MM.1S (cell line): ENCODE measurements around the gene EEF2.
"Not testable (repeated sequence)": the region's sequence is repeated elsewhere in the genome, so short reads cannot be mapped to it uniquely, and the experiment has no call there.

Experiments used
- DNase-seq: peaks from one replicate; pipeline ENCODE4 v3.0.0-alpha.2; 2015
- H2AFZ ChIP-seq: fragments of 300-600 bp; sonication (generic); 2 replicates; pipeline ENCODE4 v1.6.0; 2016; ENCODE audit warnings: antibody characterized with exemption, low read length
- H3F3A ChIP-seq: fragments of 300-600 bp; sonication (generic); 2 replicates; pipeline ENCODE4 v1.6.1; 2016; ENCODE audit warnings: mild to moderate bottlenecking, antibody characterized with exemption, low read length, moderate library complexity, mixed read lengths; ENCODE audit not compliant: insufficient read depth
- H3K27ac ChIP-seq: fragments of 300-600 bp; sonication (generic); 2 replicates; pipeline ENCODE4 v1.5.1; 2016; ENCODE audit warnings: mild to moderate bottlenecking, low read length
- H3K27me3 ChIP-seq: fragments of 300-600 bp; sonication (generic); replicated peaks from 2 replicates; pipeline ENCODE4 v1.6.0; 2016; ENCODE audit warnings: low read length; ENCODE audit not compliant: insufficient read depth
- H3K36me3 ChIP-seq: fragments of 300-600 bp; sonication (generic); replicated peaks from 2 replicates; pipeline ENCODE4 v1.6.1; 2016; ENCODE audit warnings: mild to moderate bottlenecking, low read length, mixed read lengths; ENCODE audit not compliant: insufficient read depth
- H3K4me1 ChIP-seq: fragments of 300-600 bp; sonication (generic); 2 replicates; pipeline ENCODE4 v1.6.1; 2016; ENCODE audit warnings: low read length, mixed read lengths
- H3K4me2 ChIP-seq: fragments of 300-600 bp; sonication (generic); 2 replicates; pipeline ENCODE4 v1.6.0; 2016; ENCODE audit warnings: low read depth, low read length
- H3K4me3 ChIP-seq: fragments of 300-600 bp; sonication (generic); 2 replicates; pipeline ENCODE4 v1.5.1; 2016; ENCODE audit warnings: low read length, mixed read lengths
- H3K79me2 ChIP-seq: fragments of 300-600 bp; sonication (generic); 2 replicates; pipeline ENCODE4 v1.6.1; 2016; ENCODE audit warnings: mixed run types, low read length, mixed read lengths
- H3K9ac ChIP-seq: fragments of 300-600 bp; sonication (generic); 2 replicates; pipeline ENCODE4 v1.6.1; 2016; ENCODE audit warnings: low read length, mixed read lengths
- H3K9me2 ChIP-seq: fragments of 300-600 bp; sonication (generic); replicated peaks from 2 replicates; pipeline ENCODE4 v1.6.1; 2016; ENCODE audit warnings: mild to moderate bottlenecking, low read length, mixed read lengths; ENCODE audit not compliant: insufficient read depth
- H3K9me3 ChIP-seq: fragments of 300-600 bp; sonication (generic); replicated peaks from 2 replicates; pipeline ENCODE4 v1.6.1; 2016; ENCODE audit warnings: mild to moderate bottlenecking, low read length, mixed read lengths; ENCODE audit not compliant: insufficient read depth
- H4K20me1 ChIP-seq: fragments of 300-600 bp; sonication (generic); 2 replicates; pipeline ENCODE4 v1.6.1; 2016; ENCODE audit warnings: mild to moderate bottlenecking, low read length, moderate library complexity, mixed read lengths; ENCODE audit not compliant: insufficient read depth
- CTCF ChIP-seq: fragments of 300-600 bp; sonication (generic); IDR thresholded peaks from 2 replicates; pipeline ENCODE4 v1.5.1; 2016; ENCODE audit warnings: antibody characterized with exemption, low read length, mixed read lengths
- EZH2 ChIP-seq: fragments of 300-600 bp; sonication (generic); optimal IDR thresholded peaks from 2 replicates; pipeline ENCODE3; 2017; ENCODE audit warnings: low read depth, mild to moderate bottlenecking, antibody characterized with exemption, low read length, mixed read lengths
- EZH2phosphoT487 ChIP-seq: fragments of 300-600 bp; sonication (generic); IDR thresholded peaks from 2 replicates; pipeline ENCODE4 v1.6.1; 2018; ENCODE audit warnings: antibody characterized with exemption, low read length

The EEF2 gene

GRCh38 chr19:3950871-3951861, 34.1 kb downstream of the EEF2 start:
- peaks cover 3% of the 10 kb centered on the region; the same call in 1 of the 2 replicates for H4K20me1 ChIP-seq
- no peak overlapping the region for H3K27ac ChIP-seq
- H3K9ac ChIP-seq = no peak overlapping the region
- H3K79me2 ChIP-seq = no peaks in the 10 kb centered on the region
- H3K9me2 ChIP-seq = no peaks in the 10 kb centered on the region
- H3K27me3 ChIP-seq = peaks cover 59% of the 10 kb centered on the region
- no peaks in the 10 kb centered on the region for H3K36me3 ChIP-seq
- no peak overlapping the region for H2AFZ ChIP-seq
- no peak for DNase-seq
- H3K4me3 ChIP-seq = no peak overlapping the region
- no peaks in the 10 kb centered on the region for H3K4me1 ChIP-seq
- H3K9me3 ChIP-seq = no peaks in the 10 kb centered on the region
- TF ChIP-seq EZH2phosphoT487 (no peak), CTCF (no peak), EZH2 (no peak)
- H3K4me2 ChIP-seq = no peak overlapping the region
- H3F3A ChIP-seq = no peaks in the 10 kb centered on the region

DNA sequence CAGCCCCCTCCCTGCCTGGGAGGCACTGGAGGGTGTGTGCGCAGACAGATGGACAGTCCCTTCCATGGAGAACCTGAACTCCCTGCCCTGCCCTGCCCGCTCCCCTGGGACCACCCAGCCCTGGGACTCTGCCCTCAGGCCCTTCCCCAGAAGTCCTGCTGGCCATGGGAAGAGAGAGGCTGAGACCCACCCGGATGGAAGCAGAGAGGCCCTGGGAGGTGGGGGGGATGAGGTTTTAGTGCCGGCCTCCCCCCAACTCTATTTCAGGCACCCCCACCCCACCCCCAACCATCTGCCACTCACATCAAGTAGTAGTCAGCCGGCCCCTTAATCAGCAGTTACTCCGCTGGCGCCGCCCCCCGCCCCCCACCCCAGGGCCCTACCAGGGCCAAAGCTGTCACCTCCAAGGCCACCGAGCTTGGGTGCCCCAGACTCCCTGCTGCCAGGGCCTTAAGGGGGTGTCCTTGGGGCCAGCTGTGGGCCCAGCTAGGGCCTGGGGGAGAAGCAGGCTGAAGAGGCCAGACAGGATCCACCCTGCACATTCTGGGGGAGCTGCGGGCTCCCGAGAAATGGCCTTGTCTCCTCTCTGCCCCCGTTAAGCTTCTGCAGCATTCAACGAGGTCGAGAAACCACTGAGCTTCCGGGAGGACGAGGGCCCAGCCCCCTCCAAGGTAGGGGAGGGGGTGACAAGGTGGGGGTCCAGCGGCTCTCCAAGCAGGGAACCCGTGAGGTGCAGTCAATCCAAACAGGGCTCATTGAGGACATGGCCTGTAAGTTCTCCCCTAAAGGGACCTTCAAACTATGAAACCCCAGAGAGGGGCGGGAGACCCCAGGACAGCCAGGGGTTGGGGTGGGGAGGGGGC, 35.0 kb downstream of the EEF2 start:
- Histone ChIP-seq H3F3A (no peaks in the 10 kb centered on the region), H3K36me3 (no peaks in the 10 kb centered on the region), H3K9ac (no peak overlapping the region), H2AFZ (no peak overlapping the region), H3K9me2 (no peaks in the 10 kb centered on the region), H3K9me3 (no peaks in the 10 kb centered on the region), H3K4me2 (no peak overlapping the region), H3K27me3 (peaks cover 68% of the 10 kb centered on the region), H4K20me1 (peaks cover 3% of the 10 kb centered on the region; the same call in 1 of the 2 replicates), H3K79me2 (no peaks in the 10 kb centered on the region), H3K27ac (no peak overlapping the region), H3K4me1 (no peaks in the 10 kb centered on the region), H3K4me3 (no peak overlapping the region)
- no peak for DNase-seq
- TF ChIP-seq CTCF (no peak), EZH2phosphoT487 (no peak), EZH2 (no peak)

GRCh38 chr19:3949294-3949693, 36.0 kb downstream of the EEF2 start:
- Histone ChIP-seq H3K4me1 (no peaks in the 10 kb centered on the region), H3K36me3 (no peaks in the 10 kb centered on the region)

DNA sequence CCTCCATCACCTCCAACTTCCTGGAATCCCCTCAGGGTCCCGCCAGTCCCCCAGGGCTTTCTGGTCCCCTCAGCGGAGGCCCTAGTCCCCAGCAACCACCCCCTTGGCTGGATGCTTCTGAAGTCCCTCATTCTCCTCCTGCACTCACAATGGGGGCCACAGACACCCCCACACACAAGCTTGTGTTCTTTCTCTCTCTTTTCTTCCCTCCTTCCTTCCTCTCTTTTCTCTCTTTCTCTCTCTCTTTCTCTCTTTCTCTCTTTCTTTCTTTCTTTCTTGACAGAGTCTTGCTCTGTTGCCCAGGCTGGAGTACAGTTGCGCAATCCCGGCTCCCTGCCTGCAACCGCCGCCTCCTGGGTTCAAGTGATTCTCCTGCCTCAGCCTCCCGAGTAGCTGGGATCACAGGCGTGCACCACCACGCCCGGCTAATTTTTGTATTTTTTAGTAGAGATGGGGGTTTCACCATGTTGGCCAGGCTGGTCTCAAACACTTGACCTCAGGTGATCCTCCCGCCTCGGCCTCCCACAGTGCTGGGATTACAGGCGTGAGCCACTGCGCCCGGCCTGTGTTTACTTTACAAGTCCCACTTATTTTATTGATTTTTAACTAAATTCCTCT, 37.8 kb downstream of the EEF2 start:
- not testable (repeated sequence) for H3K79me2 ChIP-seq, H3K9ac ChIP-seq, H2AFZ ChIP-seq, H3K4me1 ChIP-seq, H3K9me2 ChIP-seq, H3K4me3 ChIP-seq, H4K20me1 ChIP-seq, H3K9me3 ChIP-seq, H3F3A ChIP-seq, DNase-seq, H3K4me2 ChIP-seq, H3K27ac ChIP-seq, H3K36me3 ChIP-seq
- peaks cover 95% of the 10 kb centered on the region for H3K27me3 ChIP-seq

More at GRCh38 chr19:3949294-3949693, 36.0 kb downstream of the EEF2 start:
- TF ChIP-seq EZH2phosphoT487 (no peak), CTCF (no peak), EZH2 (no peak)
- H3K9ac ChIP-seq = no peak overlapping the region
- H3K4me2 ChIP-seq = no peak overlapping the region
- H3K27me3 ChIP-seq = peaks cover 76% of the 10 kb centered on the region
- peaks cover 3% of the 10 kb centered on the region; the same call in 1 of the 2 replicates for H4K20me1 ChIP-seq
- H3K27ac ChIP-seq = no peak overlapping the region
- no peaks in the 10 kb centered on the region for H3K79me2 ChIP-seq
- no peaks in the 10 kb centered on the region for H3K9me2 ChIP-seq
- H3F3A ChIP-seq = no peaks in the 10 kb centered on the region
- H3K4me3 ChIP-seq = no peak overlapping the region
- no peak overlapping the region for H2AFZ ChIP-seq
- DNase-seq = no peak
- H3K9me3 ChIP-seq = no peaks in the 10 kb centered on the region
